Stimulated activated CD4-positive, alpha-beta T cell treated with anti-CD3 and anti-CD28 coated beads, Interleukin-12 subunit alpha, Interleukin-12 subunit beta, amount 100 ng/mL, for 24 hours (primary cell): ENCODE results near the gene TPST2.

Experiments used
- DNase-seq, 2 experiments: peaks; one replicate each; pipeline ENCODE4 v3.0.0-alpha.2; 2020; ENCODE audit warnings: low read depth in 2 of 2

TPST2 gene

DNA sequence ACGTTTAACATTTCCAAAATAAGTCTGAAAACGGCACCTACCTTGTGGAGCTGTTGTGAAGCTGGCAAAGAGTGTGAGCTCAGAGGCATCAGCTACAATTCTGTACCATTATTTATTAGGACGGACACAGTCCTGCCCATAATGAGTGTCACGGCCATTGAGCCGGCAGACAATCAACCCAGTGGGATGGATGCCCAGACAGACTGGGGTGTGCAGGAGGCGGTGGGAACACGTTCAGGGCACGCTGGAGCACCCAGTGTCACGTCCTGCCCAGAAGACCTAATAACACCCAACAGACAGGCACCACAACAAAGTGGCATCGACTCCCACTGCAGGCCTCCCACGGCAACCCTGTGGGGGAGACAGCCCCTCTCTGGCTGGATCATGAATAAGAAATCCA, 34.5 kb downstream of the TPST2 start:
- no peak for DNase-seq

GRCh38 chr22:26554956-26555355, 35.0 kb downstream of the TPST2 start:
- DNase-seq = no peak

GRCh38 chr22:26553056-26553752, 36.7 kb downstream of the TPST2 start:
- no peak for DNase-seq

- no peak for DNase-seq
Measured at GRCh38 chr22:26552466-26552865, 37.5 kb downstream of the TPST2 start.

DNA sequence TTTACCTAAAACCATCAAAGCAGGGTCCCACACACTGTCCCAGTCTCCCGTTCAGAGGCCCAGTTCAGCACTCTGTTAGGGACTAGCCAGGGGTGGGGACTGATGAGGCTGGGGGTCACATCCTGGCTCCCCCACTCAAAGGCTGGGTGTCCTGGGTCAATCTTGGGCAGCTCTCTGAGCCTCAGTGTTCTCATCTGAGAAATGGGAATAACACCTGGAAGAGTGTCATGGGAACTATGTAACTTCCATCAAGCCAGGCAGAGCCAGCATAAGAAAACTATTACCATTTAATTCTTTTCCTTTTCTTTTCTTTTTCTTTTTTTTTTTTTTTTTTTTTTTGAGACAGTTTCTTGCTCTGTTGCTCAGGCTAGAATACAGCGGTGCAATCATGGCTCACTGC, 38.4 kb downstream of the TPST2 start:
- no peak for DNase-seq

GRCh38 chr22:26550498-26551033, 39.4 kb downstream of the TPST2 start:
- no peak for DNase-seq

DNA sequence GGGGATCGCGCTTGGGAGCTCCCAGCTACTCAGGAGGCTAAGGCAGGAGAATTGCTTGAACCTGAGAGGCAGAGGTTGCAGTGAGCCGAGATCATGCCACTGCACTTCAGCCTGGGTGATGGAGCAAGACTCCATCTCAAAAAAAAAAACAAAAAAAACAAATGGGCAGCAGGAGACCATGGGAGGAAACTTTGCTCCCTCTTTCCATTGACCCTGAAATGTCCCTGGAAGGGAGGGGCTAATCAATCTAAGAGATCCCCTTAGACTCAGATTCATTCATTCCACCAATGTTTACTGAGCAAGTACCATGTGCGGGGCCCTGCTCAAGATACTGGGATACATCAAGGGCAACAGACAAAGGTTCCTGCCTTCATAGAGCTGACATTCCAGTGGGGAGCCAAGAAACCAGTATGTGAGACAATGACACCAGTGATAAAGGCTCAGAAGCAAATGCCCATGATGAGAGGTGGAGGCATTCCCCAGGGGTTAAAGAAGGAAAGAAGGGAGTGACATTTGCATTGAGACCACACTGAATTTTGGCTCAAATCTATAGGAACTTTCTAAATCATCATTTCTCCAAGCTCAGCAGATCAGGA, 39.9 kb downstream of the TPST2 start:
- no peak for DNase-seq

- no peak for DNase-seq
Measured at GRCh38 chr22:26548984-26549383, 40.9 kb downstream of the TPST2 start.

GRCh38 chr22:26548303-26548702, 41.6 kb downstream of the TPST2 start:
- no peak for DNase-seq

GRCh38 chr22:26547837-26548236, 42.1 kb downstream of the TPST2 start:
- no peak for DNase-seq

- peak; percentile 1 to 11 for DNase-seq
Measured at GRCh38 chr22:26547426-26547825, 42.5 kb downstream of the TPST2 start.

GRCh38 chr22:26546282-26546681, 43.6 kb downstream of the TPST2 start:
- no peak for DNase-seq

- DNase-seq = no peak
Measured at GRCh38 chr22:26545827-26546226, 44.1 kb downstream of the TPST2 start.

DNA sequence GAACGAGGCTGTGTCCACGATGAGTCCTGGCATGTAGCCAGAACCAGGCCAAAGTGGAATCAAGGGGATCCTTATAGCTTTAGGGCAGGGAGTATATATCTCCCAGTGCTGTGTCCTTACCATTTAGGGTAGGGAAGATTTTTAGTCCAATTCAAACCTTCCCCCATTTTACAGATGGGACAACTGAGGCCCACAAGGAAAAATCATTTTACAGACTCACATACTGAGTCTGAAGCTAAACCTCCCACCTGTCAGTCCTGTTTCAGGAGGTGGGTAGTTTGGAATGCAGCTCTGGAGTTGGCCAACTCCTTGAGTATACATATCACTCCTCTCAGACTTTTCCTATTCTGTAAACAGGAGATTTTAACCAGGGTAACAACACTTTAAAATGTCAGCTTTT, 44.5 kb downstream of the TPST2 start:
- no peak for DNase-seq

DNA sequence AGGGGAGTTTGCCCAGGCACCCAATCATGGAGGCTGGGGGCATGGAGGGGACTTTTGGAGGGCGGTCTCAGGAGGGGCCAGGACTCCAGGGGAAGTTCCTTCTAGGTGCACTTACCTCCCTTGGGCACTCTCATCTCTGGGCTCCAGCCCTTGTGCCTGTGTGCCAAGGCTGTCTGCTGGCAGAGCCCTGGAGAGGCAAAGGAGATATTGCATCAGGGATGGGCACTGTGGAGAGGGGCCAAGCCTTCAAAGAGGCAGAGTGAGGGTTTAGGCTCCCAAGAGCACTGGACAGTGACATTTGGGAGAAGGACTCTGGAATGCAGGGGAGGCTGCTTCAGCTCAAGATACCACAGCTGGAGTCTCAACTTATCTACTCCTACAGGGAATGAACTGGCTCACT, 45.4 kb downstream of the TPST2 start:
- DNase-seq = no peak

DNA sequence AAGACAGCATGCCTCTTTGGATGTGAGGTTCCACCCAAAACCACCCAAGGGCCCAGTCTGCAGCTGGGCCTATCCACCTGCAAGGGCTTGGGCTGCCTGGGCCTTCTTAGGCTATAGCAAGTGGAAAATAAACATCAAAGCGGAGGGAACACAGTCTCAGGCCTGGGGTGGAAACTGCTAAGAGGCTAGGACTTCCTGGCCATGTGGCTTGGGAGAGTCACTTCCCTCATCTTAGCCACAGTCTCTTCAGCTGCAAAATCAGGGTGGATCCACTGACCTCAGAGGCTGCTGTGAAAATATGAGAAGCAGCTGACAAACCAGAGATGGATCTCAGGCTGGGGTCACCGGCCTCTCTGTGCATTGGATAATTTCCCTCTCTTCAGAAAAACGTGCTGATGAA, 47.1 kb downstream of the TPST2 start:
- no peak for DNase-seq

- DNase-seq = no peak
Measured at GRCh38 chr22:26541167-26541819, 48.6 kb downstream of the TPST2 start.

DNA sequence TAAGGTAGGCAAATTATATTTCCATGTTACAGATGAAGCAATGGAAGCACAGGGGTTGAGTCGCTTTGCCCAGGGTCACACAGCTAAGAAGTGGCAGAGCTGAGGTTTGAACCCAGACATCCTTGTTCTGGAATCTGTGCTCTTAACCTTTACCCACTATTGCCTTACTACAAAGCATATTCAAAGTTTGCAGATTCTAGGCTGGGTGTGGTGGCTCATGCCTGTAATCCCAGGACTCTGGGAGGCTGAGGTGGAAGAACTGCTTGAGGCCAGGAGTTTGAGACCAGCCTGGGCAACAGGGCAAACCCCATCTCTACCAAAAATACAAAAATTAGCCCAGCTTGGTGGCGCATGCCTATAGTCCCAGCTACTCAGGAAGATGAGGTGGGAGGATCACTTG, 49.8 kb downstream of the TPST2 start:
- no peak for DNase-seq

DNA sequence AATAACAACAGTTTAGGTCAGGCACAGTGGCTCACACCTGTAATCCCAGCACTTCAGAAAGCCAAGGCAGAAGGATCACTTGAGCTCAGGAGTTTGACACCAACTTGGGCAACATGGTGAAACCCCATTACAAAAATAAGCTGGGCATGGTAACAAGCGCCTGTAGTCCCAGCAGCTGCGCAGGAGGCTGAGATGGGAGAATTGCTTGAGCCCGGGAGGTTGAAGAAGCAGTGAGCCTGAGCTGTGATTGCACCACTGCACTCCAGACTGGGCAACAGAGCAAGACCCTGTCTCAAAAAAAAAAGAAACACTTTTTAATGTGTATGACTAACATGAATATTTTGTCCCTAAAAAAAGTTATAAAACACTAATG, 53.2 kb downstream of the TPST2 start:
- DNase-seq = no peak

DNA sequence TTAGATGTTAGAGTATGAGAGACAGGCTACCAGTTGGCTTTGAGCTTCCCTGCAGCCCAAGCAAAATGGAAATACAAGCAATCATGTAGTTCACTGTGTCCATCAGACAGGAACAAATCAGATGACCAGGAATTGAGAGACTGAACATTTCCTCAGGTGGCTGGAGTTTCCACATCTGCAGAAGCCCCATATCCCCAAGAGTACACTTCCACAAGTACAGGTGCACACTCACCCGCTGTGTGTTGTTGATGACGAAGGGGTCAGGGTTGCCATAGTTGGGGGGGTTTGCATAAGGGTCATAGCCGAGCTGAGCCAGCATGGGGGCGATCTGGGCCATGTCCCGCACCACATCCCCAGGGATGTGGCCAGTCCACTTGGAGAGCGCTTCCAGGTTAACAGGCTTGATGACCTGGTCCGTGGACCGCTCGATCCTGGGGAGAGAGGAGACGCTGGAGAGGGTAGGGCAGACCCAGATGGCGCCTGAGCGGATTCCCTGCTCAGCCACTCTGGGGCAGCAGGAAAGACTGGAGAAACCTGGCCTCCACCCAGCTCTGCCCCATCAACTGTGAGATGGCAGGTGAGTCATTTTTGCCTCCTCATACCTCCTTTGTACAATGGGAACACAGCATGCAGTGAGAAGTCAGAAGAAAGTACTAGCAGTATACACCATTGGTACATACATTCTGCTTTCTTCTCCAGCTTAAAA, 53.7 kb downstream of the TPST2 start:
- no peak for DNase-seq

DNA sequence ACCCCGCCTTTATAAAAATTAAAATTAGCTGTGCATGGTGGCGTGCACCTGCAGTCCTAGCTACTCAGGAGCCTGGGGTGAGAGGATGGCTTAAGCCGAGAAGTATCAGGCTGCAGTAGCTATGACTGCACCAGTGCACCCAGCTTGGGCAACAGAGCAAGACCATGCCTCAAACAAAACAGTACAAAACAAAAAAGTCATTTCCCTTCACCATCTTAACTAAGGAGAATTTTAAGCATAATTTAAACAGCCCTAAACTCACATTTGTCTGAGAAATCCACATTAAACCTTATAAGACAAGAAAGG, 54.4 kb downstream of the TPST2 start:
- DNase-seq = no peak

DNA sequence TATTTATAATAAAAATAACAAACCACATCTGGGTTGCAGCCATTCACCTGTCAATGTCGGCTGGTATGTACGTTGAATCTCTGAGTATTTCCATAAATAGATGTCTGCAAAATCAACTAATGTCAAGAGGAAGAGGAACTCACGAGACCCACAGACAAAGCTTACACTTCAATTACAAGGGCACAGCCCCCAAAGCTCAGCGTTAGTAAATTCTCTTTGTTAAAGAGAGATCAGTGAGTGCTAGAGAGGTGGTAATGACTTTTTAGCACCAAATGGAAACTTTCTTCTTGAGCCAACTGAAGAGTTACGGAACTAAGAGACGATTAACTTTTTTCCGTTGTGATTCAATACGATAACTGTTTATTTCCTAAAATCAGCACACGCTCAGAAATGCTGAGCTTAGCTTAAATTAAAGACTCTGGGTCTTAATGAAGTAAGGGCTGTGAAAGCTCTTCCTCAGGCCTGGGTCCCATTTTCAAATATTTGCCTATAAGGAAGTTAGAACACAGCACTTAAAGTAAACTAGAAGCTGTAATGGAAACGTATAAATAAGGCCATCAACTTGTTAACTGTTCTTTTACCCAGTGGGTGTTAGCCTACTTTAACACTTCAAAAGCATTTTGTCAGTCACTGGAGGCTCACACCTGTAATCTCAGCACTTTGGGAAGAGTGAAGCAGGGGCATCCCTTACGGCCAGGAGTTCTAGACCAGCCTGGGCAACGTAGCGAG, 54.9 kb downstream of the TPST2 start:
- no peak for DNase-seq
